ENCODE data around the gene CSKMT.
A peak's percentile ranks its signal among the peaks of the same experiment; 100 is the strongest.

DNA sequence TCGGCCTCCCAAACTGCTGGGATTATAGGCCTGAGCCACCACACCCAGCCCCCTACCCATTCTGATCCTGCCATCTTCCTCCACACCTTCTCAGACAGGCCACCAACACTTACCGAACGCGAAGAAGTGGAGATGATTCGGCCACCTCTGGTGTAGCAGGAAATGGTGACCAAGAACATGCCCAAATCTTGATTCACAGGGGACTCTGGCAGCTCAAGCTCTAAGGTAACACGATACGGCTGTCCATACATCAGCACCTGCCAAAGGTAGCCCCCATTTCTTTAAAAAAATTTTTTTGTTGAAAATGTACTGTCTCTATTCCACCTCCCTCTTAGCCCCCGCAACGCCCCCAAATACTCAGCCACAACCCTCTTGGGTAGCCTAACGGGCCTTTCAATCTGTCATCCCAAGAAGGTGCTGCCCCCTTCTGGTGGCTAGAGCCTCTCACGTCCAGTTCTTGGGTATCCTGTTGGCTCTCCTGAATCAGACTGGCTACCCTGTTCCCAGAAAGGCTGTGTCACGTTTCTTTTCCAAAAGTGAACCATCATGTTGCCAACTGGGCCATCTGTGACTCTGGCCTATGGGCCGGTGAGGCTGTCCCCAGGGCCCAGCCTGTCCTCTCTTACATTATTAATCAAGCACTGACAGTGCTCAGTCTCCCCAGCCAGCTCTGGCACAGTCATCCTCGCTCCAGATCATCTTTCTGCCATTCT lies 29.5 kb downstream of the CSKMT start:
- TF ChIP-seq EZH2 (IDR thresholded peaks at IDR 0.05; ENCODE audit: borderline replicate concordance, low read length) = no peak
- peak; percentile 88 for TF ChIP-seq CTCF (IDR thresholded peaks at IDR 0.05; ENCODE audit: low read length)

All from OCI-LY1 (cell line).